Measurements from ENCODE around the gene ZNF175.

The ZNF175 gene

DNA sequence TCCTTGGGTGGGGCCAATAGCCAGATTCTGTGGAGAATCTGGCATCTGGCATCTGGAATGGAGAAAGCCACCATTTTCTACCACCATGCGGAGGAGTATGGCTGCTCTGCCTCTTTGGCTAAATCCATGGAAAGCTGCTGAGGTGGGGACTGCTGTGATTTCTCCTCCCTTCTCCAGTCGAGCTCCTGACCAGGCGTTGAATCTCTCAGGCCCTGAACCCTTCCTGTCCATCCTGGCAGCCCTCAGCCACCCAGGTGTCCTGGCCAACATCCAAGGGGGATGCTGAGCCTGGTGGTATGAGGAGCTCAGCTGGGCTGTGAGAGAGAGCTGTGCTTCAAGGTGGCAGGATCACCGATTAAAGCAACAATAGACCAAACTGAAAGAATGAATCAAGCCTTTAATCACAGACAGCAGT lies 22.2 kb upstream of the ZNF175 start:
- Histone ChIP-seq H3K27ac (peak overlapping the region in 2 of 21 experiments; percentile 23 to 52), H3K4me3 (no peak overlapping the region)

DNA sequence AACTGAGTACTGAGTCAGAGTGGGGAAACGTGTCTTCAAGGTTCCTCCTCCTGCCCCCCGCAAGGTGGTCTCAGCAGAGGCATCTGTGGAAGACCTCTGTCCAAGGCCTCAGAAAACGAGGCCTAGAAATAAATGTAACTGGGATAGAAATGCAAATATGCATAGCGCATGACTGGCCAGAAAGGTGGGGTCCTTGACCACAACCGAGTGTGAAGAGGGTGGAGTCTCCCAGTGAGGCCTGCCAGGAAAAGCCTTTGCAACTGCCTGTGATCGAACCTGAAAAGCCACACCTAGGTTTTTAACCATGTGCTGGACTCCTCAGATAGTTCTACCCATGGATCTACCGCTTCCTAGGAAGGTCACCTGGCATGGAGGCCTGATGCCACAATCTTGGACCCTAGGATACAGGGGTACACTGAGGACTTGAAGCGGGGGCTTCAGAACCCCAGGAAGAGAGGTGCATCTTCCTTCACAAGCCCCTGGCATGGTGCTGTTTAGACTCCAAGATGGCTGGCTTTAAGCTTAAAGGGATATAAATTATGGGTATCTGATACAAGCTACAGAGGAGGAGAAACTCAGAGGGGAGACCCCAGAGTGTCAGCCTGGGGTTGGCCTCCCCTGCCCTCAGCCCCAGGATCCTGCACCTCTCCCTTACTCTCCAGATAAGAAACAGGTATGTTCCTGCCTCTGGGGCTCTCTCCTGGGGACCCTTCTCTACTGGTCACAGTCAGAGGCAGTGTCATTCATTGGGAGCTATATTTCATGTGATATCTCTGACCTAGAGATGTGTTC lies 21.4 kb upstream of the ZNF175 start:
- Histone ChIP-seq H3K4me3 (no peak overlapping the region), H3K27ac (peak overlapping the region in 1 of 21 experiments; percentile 52)

DNA sequence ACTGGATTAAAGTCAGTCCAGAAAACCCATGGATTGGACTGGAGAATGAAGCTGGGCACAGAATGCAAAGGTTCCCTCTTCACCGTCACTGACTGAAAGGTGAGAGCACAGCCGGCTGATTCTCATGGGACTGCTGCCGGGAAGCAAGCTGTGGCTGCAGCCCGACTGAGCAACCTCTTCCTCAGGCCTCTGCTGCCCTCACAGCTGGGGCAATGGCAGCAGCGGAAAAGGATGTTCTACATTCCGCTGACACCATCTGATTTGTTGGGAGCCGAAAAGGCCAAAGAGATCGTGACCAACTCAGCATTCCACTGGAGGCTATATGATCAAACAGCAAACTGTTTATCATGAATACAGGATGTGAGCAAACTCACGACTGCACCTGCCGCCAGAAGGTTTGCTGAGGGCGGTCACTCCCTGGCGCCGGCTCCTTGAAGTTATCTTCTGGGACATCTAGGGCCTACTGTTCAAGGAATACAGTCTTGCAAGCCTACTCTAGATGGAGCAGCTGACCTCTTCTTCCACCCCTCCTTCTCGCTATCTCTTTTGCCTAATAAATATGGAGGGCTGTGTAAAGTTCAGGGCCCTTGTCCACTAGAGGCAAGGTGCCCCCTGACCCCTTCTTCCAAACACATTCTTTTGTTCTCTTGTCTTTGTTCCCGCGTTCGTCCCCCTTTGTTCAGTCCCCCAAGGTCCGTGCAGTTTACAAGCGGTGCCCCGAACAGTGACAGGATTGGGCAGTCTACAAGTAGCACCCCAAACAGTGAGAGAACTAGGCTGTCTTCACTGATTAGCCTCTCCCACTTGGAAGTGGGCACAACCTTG lies 20.0 kb upstream of the ZNF175 start:
- peak overlapping the region in 1 of 21 experiments; percentile 52 for H3K27ac ChIP-seq
- H3K4me3 ChIP-seq, result no peak overlapping the region

DNA sequence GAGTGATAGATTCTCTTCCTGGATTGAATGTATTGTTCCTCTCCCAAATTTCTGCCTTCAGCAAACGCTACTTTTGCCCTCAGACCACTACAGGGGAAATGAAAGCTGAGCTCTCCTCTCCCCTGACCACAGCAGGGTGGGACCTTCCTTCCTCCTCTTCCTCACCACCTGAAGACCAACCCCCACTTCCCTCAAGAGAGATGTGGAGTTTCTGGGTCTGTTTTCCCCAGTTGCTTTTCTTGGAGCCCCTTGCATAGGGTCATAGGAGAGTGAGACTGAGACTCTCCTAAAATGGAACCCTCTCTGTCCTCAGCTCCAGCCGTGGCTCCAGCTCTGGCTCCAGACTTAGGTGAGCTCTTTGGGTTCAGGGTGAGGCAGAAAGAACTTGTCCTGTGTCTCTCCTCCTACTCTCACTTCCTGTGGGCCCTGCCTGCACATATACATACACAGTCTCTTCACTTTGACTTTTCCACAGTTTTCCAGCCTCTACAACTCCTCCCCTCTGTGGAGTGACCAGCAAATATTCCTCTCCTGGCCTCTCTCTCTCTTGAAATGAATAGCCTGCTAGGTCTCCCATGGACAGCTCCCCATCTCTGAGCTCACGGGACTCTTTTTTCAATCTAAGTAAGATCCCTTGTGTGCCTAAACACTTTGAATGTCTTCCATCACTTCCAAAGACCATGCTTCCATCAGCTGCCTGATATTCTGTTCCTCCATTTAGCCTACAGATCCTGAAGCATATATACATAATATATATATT lies 19.2 kb upstream of the ZNF175 start:
- H3K27ac ChIP-seq, result no peak overlapping the region

DNA sequence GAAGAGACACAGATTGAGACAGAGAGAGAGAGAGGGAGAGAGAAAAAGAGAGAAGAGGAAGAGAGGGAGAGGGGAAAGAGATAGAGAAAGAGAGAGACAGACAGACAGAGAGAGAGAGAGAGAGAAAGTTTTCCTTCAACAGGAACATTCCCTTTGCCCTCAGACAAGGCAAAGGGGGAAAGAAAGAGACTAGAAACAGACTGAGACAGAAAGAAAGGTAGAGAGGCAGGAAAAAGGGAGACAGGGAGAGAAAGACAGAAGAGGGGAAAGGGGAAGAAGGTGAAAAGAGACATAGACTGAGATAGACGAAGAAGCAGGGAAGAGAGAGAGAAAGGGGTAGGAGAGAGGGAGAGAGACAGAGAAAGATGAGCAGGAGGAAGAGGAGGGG lies 18.5 kb upstream of the ZNF175 start:
- Histone ChIP-seq H3K4me3 (no peak overlapping the region), H3K27ac (no peak overlapping the region)

More for the DNA sequence above, 19.2 kb upstream of the ZNF175 start:
- no peak overlapping the region for H3K4me3 ChIP-seq

DNA sequence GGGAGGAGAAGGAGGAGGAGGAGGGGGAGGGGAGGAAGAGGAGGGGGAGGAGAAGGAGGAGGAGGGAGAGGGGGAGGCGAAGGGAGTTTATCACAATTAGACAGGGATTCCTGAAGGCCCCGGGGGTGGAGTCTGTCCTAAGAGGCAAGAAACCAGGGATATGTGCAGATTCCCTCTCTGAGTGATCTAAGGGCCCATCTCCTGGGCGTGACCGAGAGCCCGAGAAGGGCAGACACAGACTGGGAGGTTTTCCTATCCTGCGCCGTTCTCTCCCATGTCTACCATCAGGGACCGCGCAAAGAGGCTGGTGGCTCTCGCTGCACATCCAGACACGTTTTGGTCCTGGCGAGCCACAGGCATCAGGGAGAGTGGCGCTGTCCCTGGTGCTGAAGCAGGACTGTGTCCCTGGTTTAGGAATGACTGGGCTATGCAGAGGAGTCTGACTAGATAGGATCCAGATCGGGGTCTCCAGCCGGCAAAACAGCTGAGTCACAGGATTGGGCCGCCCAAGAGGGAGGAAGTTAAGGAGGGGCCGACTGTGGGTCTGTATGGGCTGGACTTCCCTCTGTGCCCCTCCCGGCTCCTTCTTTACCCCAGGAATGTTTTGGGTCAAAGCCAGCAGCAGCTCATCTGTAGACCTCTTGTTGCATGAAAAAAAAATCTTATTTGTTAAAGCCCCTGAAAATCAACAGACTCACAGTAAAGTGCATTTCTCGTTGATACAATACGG lies 17.9 kb upstream of the ZNF175 start:
- no peak overlapping the region for H3K4me3 ChIP-seq

DNA sequence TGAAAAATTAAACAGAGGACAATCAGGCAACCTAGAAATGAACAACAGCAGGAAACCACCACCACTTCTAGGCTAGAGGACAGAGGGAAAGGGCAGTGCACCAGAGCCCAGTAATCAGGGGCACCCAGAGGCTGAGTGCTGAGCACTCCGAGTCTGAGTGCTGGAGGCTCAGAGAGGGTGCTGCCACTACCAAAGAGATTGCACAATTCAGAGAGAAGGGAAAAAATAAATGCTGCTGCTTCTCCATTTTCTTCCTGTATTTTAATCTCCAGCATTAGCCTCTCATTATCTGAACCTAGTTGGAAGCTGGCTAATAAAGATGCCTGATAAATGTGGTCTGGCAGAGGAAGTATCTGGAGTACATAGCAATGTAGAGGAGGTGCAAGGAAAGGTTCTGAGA lies 11.8 kb upstream of the ZNF175 start:
- Histone ChIP-seq H3K4me3 (no peak overlapping the region), H3K27ac (no peak overlapping the region)

More for the DNA sequence above, 17.9 kb upstream of the ZNF175 start:
- no peak overlapping the region for H3K27ac ChIP-seq

DNA sequence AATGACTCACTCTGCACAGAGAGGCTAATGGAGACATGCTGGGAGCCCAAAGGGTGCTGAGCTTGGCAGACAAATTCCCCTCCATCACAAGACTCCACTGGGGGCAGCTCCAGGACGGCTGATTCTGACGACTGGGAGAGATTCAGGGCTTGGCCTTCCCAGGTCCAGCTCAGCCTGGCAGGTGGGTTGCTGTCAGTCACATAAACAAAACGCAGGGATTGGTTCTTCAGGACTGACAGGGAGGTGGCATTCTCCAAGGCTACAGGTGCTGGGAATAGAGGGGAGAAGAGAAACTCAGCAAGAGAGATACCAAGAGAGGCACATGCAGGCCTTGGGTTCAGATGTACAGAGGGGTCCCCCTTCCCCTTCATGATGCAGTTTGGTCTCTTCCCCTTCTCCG lies 10.7 kb upstream of the ZNF175 start:
- H3K4me3 ChIP-seq, result no peak overlapping the region
- no peak overlapping the region for H3K27ac ChIP-seq

DNA sequence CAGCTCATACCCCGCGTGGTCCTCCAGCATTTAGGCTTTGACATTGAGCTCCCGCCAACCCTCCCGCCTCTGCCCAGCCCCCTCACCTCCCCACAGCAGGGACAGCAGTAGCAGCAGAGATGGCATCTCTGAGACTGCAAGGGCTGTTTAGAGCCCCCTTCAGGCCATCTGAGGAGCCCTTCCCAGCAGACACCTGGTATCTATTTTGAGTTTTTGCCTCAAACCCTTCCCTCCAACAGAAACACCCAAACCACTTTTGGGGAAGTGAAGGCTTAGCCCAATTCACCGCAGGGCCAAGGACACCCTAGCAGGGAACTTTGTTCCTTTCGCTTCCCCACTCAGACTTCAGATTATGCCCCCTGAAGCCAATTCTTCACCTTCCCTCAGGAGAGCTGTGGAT lies 6.3 kb upstream of the ZNF175 start:
- no peak overlapping the region for H3K4me3 ChIP-seq
- peak overlapping the region in 2 of 21 experiments; percentile 12 to 53 for H3K27ac ChIP-seq

DNA sequence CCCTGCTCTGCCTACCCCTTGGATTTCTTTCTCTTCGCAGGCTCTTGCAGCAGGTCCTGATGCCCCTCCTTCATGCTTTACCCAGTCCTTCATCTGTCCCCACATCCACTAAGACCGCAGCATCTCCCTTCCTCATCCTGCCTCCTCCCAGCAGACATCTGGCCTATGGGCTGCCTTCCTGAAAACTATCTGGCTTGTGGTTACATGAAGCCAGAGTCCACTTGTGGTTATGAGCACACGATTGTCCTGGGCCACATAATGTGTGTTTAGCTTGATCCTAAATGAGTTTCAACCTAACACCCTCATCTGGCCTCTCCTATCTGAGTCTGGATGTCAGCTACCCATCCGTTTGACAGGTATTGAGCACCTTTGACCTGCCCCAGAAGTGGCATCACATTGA lies 5.5 kb upstream of the ZNF175 start:
- no peak overlapping the region for H3K27ac ChIP-seq

DNA sequence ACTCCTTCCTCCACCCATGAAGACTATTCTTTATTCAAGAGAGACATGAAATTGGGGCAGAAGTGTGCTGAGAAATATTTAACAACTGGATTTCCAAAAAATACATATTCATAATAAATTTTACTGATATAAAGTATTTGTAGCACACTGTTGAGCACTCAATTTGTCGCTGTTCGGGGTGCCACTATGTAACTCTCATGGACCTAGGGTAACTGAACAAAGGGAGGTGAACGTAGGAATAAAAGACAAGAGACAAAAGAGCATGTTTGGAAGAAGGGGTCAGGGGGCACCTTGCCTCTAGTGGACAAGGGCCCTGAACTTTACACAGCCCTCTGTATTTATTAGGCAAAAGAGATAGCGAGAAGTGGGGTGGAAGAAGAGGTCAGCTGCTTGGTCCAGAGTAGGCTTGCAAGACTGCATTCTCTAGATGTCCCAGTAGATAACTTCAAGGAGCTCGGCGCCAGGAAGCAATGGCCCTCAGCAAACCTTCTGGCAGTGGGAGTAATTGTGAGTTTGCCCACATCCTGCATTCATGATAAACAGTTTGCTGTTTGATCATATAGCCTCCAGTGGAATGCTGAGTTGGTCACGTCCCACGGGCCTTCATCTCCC lies 4.5 kb upstream of the ZNF175 start:
- Histone ChIP-seq H3K27ac (no peak overlapping the region), H3K4me3 (no peak overlapping the region)

More for the DNA sequence above, 5.5 kb upstream of the ZNF175 start:
- H3K4me3 ChIP-seq, result no peak overlapping the region

DNA sequence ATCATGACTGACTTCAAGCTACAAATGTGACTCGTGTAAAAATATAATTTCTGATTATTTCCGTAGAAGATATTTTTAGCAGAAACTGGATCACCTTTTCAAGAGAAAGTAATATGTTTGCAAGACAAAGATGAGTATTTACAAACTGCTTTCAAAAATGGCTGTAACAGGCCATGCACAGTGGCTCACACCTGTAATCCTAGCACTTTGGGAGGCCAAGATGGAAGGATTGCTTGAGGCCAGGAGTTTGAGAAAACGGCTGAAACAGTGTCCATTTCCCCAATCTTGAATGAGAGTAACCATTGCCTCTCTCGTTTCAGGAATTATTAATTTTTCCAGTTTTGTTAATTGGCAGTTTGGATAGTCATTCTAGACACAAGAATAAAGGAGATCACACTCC lies 3.5 kb upstream of the ZNF175 start:
- Histone ChIP-seq H3K27ac (no peak overlapping the region), H3K4me3 (no peak overlapping the region)

DNA sequence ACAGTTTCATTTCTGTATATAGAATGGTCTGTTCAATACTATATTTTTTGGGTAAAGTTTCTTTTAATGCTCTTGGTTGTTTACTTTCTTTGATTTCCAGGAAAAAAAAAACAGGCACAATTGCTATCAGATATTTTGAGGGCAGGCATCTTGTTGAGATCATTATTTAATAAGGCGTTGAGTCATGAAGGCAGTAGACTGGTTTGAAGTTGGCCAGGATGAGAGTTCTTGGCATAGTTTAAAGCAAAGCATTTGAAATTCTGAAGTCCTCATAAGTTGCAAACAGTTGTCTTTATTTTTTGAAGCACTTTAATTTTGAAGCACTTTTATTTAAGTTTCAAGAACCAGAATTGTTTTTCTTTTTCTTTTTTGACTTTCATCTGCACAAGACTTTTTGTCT lies 2.6 kb upstream of the ZNF175 start:
- Histone ChIP-seq H3K27ac (no peak overlapping the region), H3K4me3 (no peak overlapping the region)

DNA sequence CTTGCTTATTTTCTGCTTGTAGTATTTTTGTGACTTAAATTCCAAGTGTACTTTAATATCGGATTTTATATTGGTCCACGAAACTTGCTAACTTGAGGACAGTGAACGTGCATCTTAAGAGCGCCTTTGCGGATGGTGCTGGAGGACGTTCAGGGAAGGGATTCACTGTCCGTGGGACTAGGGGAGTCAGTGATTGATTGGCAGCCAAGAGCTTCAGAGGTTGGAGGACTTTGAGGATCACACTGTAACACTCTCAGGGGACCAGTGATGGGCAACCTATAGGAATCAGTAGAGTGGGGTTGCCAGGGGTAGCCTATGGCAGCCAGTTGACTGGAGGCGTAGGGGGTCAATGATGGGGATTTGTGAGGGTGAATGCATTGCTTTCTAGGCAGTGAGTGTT lies 516 bp downstream of the ZNF175 start:
- peak overlapping the region in 17 of 21 experiments; percentile 46 to 83 (median 63) for H3K27ac ChIP-seq
- peak overlapping the region; percentile 52 to 76 (median 65) for H3K4me3 ChIP-seq

DNA sequence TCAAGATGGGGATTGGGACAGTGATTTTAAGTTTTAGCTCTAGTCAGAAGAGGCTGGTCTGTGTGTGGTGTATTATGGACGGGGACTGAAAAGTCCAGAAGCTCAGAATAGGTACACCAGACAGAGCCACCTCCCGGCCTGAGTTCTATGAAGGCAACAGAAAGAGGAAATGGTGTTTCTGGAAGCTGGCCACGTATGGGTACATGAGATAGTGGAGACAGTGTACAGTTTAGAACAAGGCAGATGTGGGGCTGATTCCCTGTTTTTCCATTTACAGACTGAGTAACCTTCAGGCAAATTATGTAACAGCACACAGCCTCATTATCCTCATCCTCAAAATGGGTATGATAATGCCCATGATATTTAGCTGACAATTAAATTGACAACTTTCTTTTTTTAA lies 1.3 kb downstream of the ZNF175 start:
- Histone ChIP-seq H3K27ac (no peak overlapping the region), H3K4me3 (peak overlapping the region in 1 of 7 experiments; percentile 70)

DNA sequence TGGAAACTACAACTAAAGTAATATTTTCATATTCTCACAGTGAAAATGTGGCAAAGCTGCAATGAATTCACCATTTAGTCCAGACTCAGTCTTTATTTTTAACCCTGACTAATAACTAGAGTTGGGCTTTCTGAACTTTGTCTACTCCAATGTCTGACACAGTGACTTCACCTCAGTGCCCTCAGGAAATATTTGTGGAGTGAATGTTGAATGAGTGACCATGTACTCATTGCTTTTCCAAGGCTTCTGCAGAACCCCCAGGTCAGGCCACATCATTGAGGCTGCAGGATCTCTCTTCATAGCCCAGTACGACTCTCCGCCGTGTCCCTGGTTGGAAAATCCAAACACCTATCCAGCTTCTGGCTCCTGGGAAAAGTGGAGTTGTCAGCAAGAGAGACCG lies 1.8 kb downstream of the ZNF175 start:
- H3K27ac ChIP-seq, result no peak overlapping the region
- no peak overlapping the region for H3K4me3 ChIP-seq

DNA sequence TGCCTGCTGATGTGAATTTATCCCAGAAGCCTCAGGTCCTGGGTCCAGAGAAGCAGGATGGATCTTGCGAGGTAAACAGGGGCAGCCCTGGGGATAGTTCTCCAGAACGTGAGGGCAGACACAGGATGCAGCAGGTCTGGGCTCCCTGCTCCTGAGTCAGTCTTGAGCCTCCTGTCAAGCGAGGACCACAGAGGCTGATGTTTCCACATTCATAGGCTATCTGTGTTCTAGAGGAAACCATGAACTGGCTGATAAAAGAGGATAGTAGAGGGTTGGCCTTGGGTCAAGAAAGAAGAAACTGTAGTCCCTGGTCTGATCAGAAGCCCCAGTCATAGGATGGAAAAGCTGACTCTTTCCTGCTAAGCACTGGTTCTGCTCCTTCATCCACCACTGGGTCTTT lies 2.2 kb downstream of the ZNF175 start:
- Histone ChIP-seq H3K27ac (no peak overlapping the region), H3K4me3 (no peak overlapping the region)

DNA sequence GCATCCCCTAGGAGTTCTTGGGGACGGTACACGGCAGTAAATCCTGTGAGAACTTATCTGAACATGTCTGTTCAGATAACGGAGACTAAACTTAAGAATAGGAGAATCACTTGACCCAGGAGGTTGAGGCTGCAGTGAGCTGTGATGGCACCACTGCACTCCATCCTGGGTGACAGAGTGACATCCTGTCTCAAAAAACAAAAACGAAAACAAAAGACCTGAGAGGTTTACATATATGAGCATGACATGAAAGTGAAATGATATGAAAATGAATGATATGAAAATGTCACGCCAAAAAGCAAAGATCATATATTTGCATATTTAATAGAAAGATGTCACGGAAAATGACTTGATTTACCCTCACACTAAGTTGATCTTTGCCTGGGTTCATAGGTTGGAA lies 5.8 kb downstream of the ZNF175 start:
- H3K27ac ChIP-seq, result no peak overlapping the region
- no peak overlapping the region for H3K4me3 ChIP-seq

DNA sequence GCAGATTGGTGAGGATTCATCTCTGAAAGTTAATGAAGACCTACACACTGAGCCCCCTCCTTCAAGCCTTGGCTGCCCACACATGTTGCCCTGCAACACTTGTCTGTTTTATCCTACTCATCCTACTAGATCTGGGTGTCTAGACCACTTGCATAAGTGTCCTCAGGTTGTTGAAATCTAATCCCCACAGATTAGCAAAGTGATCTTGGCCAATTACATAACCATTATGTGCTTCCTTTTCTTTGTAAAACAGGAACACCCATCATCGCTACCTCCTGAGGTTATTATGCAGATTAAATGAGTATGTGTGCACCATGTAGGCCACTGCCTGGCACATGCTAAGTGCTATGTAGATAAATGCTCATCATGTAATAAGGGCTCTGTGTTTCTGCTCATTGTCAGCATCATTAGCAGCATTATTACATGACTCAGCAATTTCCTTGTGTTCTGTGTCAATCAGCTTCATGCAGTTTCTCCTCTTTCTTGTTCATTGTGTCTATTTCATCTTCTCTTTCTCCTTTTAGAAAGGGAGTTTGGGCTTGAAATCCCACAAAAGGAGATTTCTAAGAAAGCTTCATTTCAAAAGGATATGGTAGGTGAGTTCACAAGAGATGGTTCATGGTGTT lies 15.1 kb downstream of the ZNF175 start:
- H3K4me3 ChIP-seq, result no peak overlapping the region
- no peak overlapping the region for H3K27ac ChIP-seq

Data from skin epidermis (tissue), 12 donors.